H1 (cell line): ENCODE measurements around the gene PPP1R7. TPM values are rescaled to one million over a fixed set of nuclear protein-coding genes. Genes with fewer than 3 reads are reported as not detected.

Source experiments
- CTCF ChIA-PET: fragments of 300-600 bp; sonication (Branson Sonifier 250); formaldehyde crosslinking; loops from one replicate; lab custom pipeline; 2021; ENCODE audit not compliant: partially characterized antibody; lab: Charles Lee
- POLR2A ChIA-PET: fragments of 300-600 bp; sonication (Branson Sonifier 250); formaldehyde crosslinking; loops from one replicate; lab custom pipeline; 2021; ENCODE audit warnings: inconsistent platforms; ENCODE audit not compliant: partially characterized antibody; lab: Charles Lee
- DNase-seq, 2 experiments: peaks; one replicate each; pipeline versions ENCODE4 v3.0.0 to v3.0.0-alpha.2; 2010 to 2022; ENCODE audit warnings: low spot score in 2 of 2, low read depth in 1 of 2, mixed read lengths in 1 of 2
- FAIRE-seq: peaks from 2 replicates; lab custom pipeline; 2011; peaks lifted over from hg19 to GRCh38; lab: Jason Lieb, UNC
- H2AFZ ChIP-seq: 2 replicates; pipeline ENCODE4 v1.8.1; 2012; ENCODE audit warnings: low read length, inconsistent platforms
- H2AK5ac ChIP-seq: 2 replicates; pipeline ENCODE4 v1.6.1; 2013; ENCODE audit warnings: low read depth, low read length
- H2BK120ac ChIP-seq: replicated peaks from 2 replicates; pipeline ENCODE3; 2013; ENCODE audit warnings: low read depth, low read length, inconsistent platforms
- H2BK12ac ChIP-seq: 2 replicates; pipeline ENCODE4 v1.6.1; 2013; ENCODE audit warnings: low read depth, low read length
- H2BK15ac ChIP-seq: 2 replicates; pipeline ENCODE4 v1.6.1; 2013; ENCODE audit warnings: low read length
- H2BK20ac ChIP-seq: 2 replicates; pipeline ENCODE4 v1.6.1; 2013; ENCODE audit warnings: low read length
- H2BK5ac ChIP-seq: 2 replicates; pipeline ENCODE4 v1.6.1; 2013; ENCODE audit warnings: low read depth, low read length
- H3K14ac ChIP-seq: 2 replicates; pipeline ENCODE4 v1.6.1; 2013; ENCODE audit warnings: inconsistent platforms; ENCODE audit not compliant: insufficient read length
- H3K18ac ChIP-seq: 2 replicates; pipeline ENCODE4 v1.6.1; 2013; ENCODE audit warnings: low read length; ENCODE audit errors: extremely low read depth
- H3K23ac ChIP-seq: 2 replicates; pipeline ENCODE4 v1.6.1; 2013; ENCODE audit warnings: inconsistent platforms; ENCODE audit not compliant: insufficient read length
- H3K23me2 ChIP-seq: 2 replicates; pipeline ENCODE4 v1.6.1; 2013; ENCODE audit warnings: low read depth, low read length
- H3K27ac ChIP-seq: 2 replicates; pipeline ENCODE4 v1.6.1; 2011; ENCODE audit warnings: low read depth, low read length, inconsistent platforms
- H3K27me3 ChIP-seq, 4 experiments: replicated peaks in 1 of 4; 1 replicate in 1 of 4; 2 replicates in 3 of 4; pipeline versions ENCODE4 v1.6.1 to v1.8.1; 2011 to 2013; ENCODE audit warnings: low read length in 3 of 4, mild to moderate bottlenecking in 3 of 4, inconsistent platforms in 2 of 4, mixed read lengths in 2 of 4, moderate library complexity in 1 of 4; ENCODE audit not compliant: control insufficient read depth in 3 of 4, insufficient read depth in 3 of 4; ENCODE audit errors: extremely low read depth in 1 of 4
- H3K36me3 ChIP-seq, 4 experiments: 2 replicates each; pipeline versions ENCODE4 v1.6.1 to v1.8.1; 2011 to 2013; ENCODE audit warnings: mild to moderate bottlenecking in 4 of 4, low read length in 3 of 4, moderate library complexity in 2 of 4, control low read depth in 1 of 4, inconsistent platforms in 1 of 4; ENCODE audit not compliant: insufficient read depth in 4 of 4, control insufficient read depth in 2 of 4
- H3K4ac ChIP-seq: replicated peaks from 2 replicates; pipeline ENCODE3; 2013; ENCODE audit warnings: low read length, low read depth, mixed read lengths, inconsistent platforms; ENCODE audit not compliant: insufficient read length
- H3K4me1 ChIP-seq, 4 experiments: replicated peaks in 1 of 4; 1 replicate in 1 of 4; 2 replicates in 3 of 4; pipeline versions ENCODE4 v1.6.1 to v1.8.1; 2011 to 2013; ENCODE audit warnings: low read length in 3 of 4, inconsistent platforms in 2 of 4, mixed read lengths in 1 of 4; ENCODE audit not compliant: insufficient read depth in 4 of 4, control insufficient read depth in 3 of 4
- H3K4me2 ChIP-seq, 2 experiments: 2 replicates each; pipeline versions ENCODE4 v1.6.1 to v1.8.1; 2011 to 2013; ENCODE audit warnings: low read depth in 2 of 2, low read length in 2 of 2, control low read depth in 1 of 2, inconsistent platforms in 1 of 2, mild to moderate bottlenecking in 1 of 2; ENCODE audit not compliant: insufficient read depth in 1 of 2
- H3K4me3 ChIP-seq, 4 experiments: fragments of 200-600, 300-600 bp in 1 of 4; sonication (generic), shearing (Covaris generic), sonication (Bioruptor Twin) in 1 of 4; 2 replicates each; pipeline versions ENCODE4 v1.5.1 to v1.8.1; 2011 to 2016; ENCODE audit warnings: low read length in 4 of 4, low read depth in 3 of 4, control low read depth in 2 of 4, inconsistent platforms in 2 of 4, mild to moderate bottlenecking in 2 of 4, mixed read lengths in 1 of 4, moderate library complexity in 1 of 4; ENCODE audit not compliant: insufficient read depth in 2 of 4; ENCODE audit errors: extremely low read depth in 1 of 4
- H3K56ac ChIP-seq: replicated peaks from 2 replicates; pipeline ENCODE3; 2013; ENCODE audit warnings: low read depth, mild to moderate bottlenecking, mixed read lengths, low read length, inconsistent platforms; ENCODE audit not compliant: insufficient read length
- H3K79me1 ChIP-seq: 2 replicates; pipeline ENCODE4 v1.6.1; 2013; ENCODE audit warnings: low read depth, low read length, control low read depth
- H3K79me2 ChIP-seq, 2 experiments: 2 replicates each; pipeline versions ENCODE4 v1.6.1 to v1.8.1; 2012 to 2013; ENCODE audit warnings: low read length in 2 of 2, mild to moderate bottlenecking in 2 of 2, inconsistent platforms in 1 of 2; ENCODE audit not compliant: insufficient read depth in 2 of 2, control insufficient read depth in 1 of 2
- H3K9ac ChIP-seq, 4 experiments: replicated peaks in 1 of 4; 1 replicate in 1 of 4; 2 replicates in 3 of 4; pipeline versions ENCODE4 v1.6.1 to v1.8.1; 2011 to 2013; ENCODE audit warnings: low read depth in 3 of 4, low read length in 3 of 4, control low read depth in 2 of 4, mild to moderate bottlenecking in 2 of 4, moderate library complexity in 2 of 4, inconsistent platforms in 1 of 4; ENCODE audit errors: extremely low read depth in 1 of 4
- H3K9me3 ChIP-seq, 2 experiments: 2 replicates each; pipeline versions ENCODE4 v1.6.1 to v1.8.1; 2012 to 2013; ENCODE audit warnings: mild to moderate bottlenecking in 2 of 2, moderate library complexity in 2 of 2, control low read depth in 1 of 2, inconsistent platforms in 1 of 2, low read depth in 1 of 2, low read length in 1 of 2, mixed read lengths in 1 of 2; ENCODE audit not compliant: insufficient read depth in 2 of 2
- H4K20me1 ChIP-seq, 2 experiments: replicated peaks in 1 of 2; 2 replicates each; pipeline versions ENCODE3 to v1.8.1; 2011 to 2013; ENCODE audit warnings: inconsistent platforms in 2 of 2, low read length in 2 of 2, mild to moderate bottlenecking in 1 of 2; ENCODE audit not compliant: insufficient read depth in 2 of 2, control insufficient read depth in 1 of 2
- H4K5ac ChIP-seq: 2 replicates; pipeline ENCODE4 v1.6.1; 2013; ENCODE audit warnings: low read length, low read depth, mixed read lengths, inconsistent platforms; ENCODE audit not compliant: insufficient read length
- H4K8ac ChIP-seq: 2 replicates; pipeline ENCODE4 v1.8.0; 2013; ENCODE audit warnings: mild to moderate bottlenecking, moderate library complexity, low read length, inconsistent platforms; ENCODE audit not compliant: insufficient read depth; ENCODE audit errors: extremely low read depth
- H4K91ac ChIP-seq: replicated peaks from 2 replicates; pipeline ENCODE3; 2013; ENCODE audit warnings: low read length, mixed read lengths, inconsistent platforms; ENCODE audit not compliant: insufficient read length
- CBX5 ChIP-seq: fragments of 300-800, 300-1000 bp; sonication (generic); IDR thresholded peaks from 2 replicates; pipeline ENCODE4 v1.7.1; 2016; ENCODE audit warnings: antibody characterized with exemption, low read length, low read depth
- CBX8 ChIP-seq: fragments of 300-800, 300-1000 bp; sonication (generic); IDR thresholded peaks from 2 replicates; pipeline ENCODE4 v1.7.1; 2016; ENCODE audit warnings: low read depth, low read length, borderline replicate concordance
- CTBP2 ChIP-seq: IDR thresholded peaks from 2 replicates; pipeline ENCODE4 v1.7.0; 2011; ENCODE audit warnings: borderline replicate concordance, mild to moderate bottlenecking, moderate library complexity, mixed read lengths, low read length; ENCODE audit not compliant: insufficient read depth, insufficient read length
- EP300 ChIP-seq, 2 experiments: IDR thresholded peaks; 1 replicate in 1 of 2; 2 replicates in 1 of 2; pipeline ENCODE4 v1.6.1; 2011 to 2012; ENCODE audit warnings: low read depth in 2 of 2, low read length in 2 of 2, mild to moderate bottlenecking in 2 of 2, borderline replicate concordance in 1 of 2, inconsistent platforms in 1 of 2, moderate library complexity in 1 of 2
- EZH2 ChIP-seq: fragments of 200-600 bp; sonication (generic); IDR thresholded peaks from 2 replicates; pipeline ENCODE4 v1.7.1; 2012; ENCODE audit warnings: low read depth, mild to moderate bottlenecking, moderate library complexity, low read length, inconsistent platforms; ENCODE audit not compliant: severe bottlenecking
- GABPA ChIP-seq: IDR thresholded peaks from 2 replicates; pipeline ENCODE4 v1.6.1; 2011; ENCODE audit warnings: mild to moderate bottlenecking, low read length, moderate library complexity, borderline replicate concordance; ENCODE audit not compliant: insufficient read depth
- HDAC2 ChIP-seq, 2 experiments: fragments of 300-600 bp in 1 of 2; sonication (generic) in 1 of 2; IDR thresholded peaks; 2 replicates each; pipeline ENCODE4 v1.6.1; 2011 to 2012; ENCODE audit warnings: low read depth in 2 of 2, low read length in 2 of 2, mild to moderate bottlenecking in 2 of 2, moderate library complexity in 2 of 2, borderline replicate concordance in 1 of 2, inconsistent platforms in 1 of 2
- JUN ChIP-seq: IDR thresholded peaks from 2 replicates; pipeline ENCODE4 v1.6.1; 2011; ENCODE audit warnings: low read depth, mild to moderate bottlenecking, improper control_type of control experiment, low read length
- POLR2A ChIP-seq, 2 experiments: IDR thresholded peaks; 1 replicate in 1 of 2; 2 replicates in 1 of 2; pipeline ENCODE4 v1.6.1; 2011; ENCODE audit warnings: low read depth in 2 of 2, low read length in 2 of 2, mild to moderate bottlenecking in 2 of 2; ENCODE audit errors: control extremely low read depth in 1 of 2
- POLR2AphosphoS5 ChIP-seq: IDR thresholded peaks from 2 replicates; pipeline ENCODE4 v1.6.1; 2011; ENCODE audit warnings: low read depth, low read length
- POU5F1 ChIP-seq: IDR thresholded peaks from 2 replicates; pipeline ENCODE4 v1.6.1; 2011; ENCODE audit warnings: low read depth, mild to moderate bottlenecking, low read length, moderate library complexity
- SP1 ChIP-seq: IDR thresholded peaks from 2 replicates; pipeline ENCODE4 v1.6.1; 2011; ENCODE audit warnings: low read depth, low read length
- TBP ChIP-seq: IDR thresholded peaks from 2 replicates; pipeline ENCODE4 v1.6.1; 2011; ENCODE audit warnings: low read depth, low read length, improper control_type of control experiment
- TEAD4 ChIP-seq: IDR thresholded peaks from 2 replicates; pipeline ENCODE4 v1.6.1; 2012; ENCODE audit warnings: low read depth, low read length, inconsistent platforms, mixed read lengths
- WGBS, 2 experiments: shearing (Covaris generic) in 1 of 2; methylation state at CpG; one replicate each; pipeline versions ENCODE4 v1.1.6 to v1.1.7; 2013 to 2015; ENCODE audit warnings: low lambda C conversion rate in 2 of 2, mixed read lengths in 2 of 2, inconsistent platforms in 1 of 2, low coverage in 1 of 2, missing lambda C conversion rate in 1 of 2; ENCODE audit not compliant: insufficient replicate concordance in 2 of 2, insufficient coverage in 1 of 2, insufficient read length in 1 of 2; ENCODE audit errors: extremely low coverage in 1 of 2, missing lambda C conversion rate in 1 of 2; 5-methylcytosine and 5-hydroxymethylcytosine counted together
- polyA plus RNA-seq, 7 experiments: library from polyadenylated mRNA; depleted of rRNA in 3 of 7; stranded (reverse) in 5 of 7; unstranded in 2 of 7; fragments of >200 nt in 5 of 7; fragments of 200-250 nt in 2 of 7; gene quantifications; 1 replicate in 5 of 7; 2 replicates in 1 of 7; 4 replicates in 1 of 7; pipeline versions ENCODE4 v1.2.1 to v1.2.3, GENCODE V29; 2011 to 2013; ENCODE audit warnings: missing spikeins in 2 of 7, mixed read lengths in 2 of 7
- total RNA-seq: library from RNA; stranded (reverse); fragmentation: NEBNext Ultra II Directional; extraction: Animal tissue kit (Norgen Biotek cat#: 25700); gene quantifications from 2 replicates; pipeline ENCODE4 v1.2.1, GENCODE V29; 2021

PPP1R7 gene
- total and polyA plus RNA-seq, 2 of the 8 experiments (the other 6 are each of a cell fraction or from before 2014, with no cell fraction given) = 22.2 to 64.0 TPM

DNA sequence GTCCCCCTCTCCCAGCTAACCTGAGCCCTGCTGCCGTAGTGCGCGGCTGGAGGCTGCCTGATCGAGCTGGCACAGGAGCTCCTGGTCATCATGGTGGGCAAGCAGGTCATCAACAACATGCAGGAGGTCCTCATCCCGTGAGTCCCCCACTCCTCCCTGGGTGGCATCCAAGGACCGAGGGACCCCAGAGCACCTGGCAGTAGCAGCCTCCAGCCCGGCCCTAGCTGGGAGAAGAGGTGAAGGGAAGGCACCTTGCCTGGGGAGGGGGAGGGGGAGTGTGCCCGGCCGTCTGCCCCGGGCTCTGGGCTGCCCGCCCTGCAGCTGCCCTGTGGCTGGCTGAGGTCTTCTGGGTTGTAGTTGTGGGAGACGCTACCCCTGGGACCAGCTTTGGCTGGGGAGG, 64.5 kb downstream of the PPP1R7 start:
- DNase-seq = no peak
- FAIRE-seq = no peak
- no peak for TF ChIP-seq EZH2
- TF ChIP-seq SP1 = no peak
- TF ChIP-seq HDAC2 (IDR thresholded peaks at IDR 0.05; ENCODE audit: borderline replicate concordance in 1 of 2, low read depth in 2 of 2, low read length in 2 of 2) = no peak
- TF ChIP-seq POLR2A (IDR thresholded peaks at IDR 0.05; ENCODE audit: control extremely low read depth in 1 of 2, low read depth in 2 of 2, low read length in 2 of 2) = no peak
- TF ChIP-seq CBX5 = no peak
- TF ChIP-seq TEAD4 = no peak
- no peak for TF ChIP-seq CTBP2
- no peak for TF ChIP-seq GABPA
- no peak for TF ChIP-seq JUN
- TF ChIP-seq TBP = no peak
- no peak for TF ChIP-seq POLR2AphosphoS5
- TF ChIP-seq CBX8 = no peak
- no peak for TF ChIP-seq POU5F1
- no peak for TF ChIP-seq EP300 (IDR thresholded peaks at IDR 0.05; ENCODE audit: borderline replicate concordance in 1 of 2, low read depth in 2 of 2, low read length in 2 of 2)

More for the DNA sequence above, 64.5 kb downstream of the PPP1R7 start:
- no peaks in the 10 kb centered on the region for H3K36me3 ChIP-seq
- H3K18ac ChIP-seq = no peak overlapping the region
- ChIA-PET POLR2A (interaction anchor here (0.8 to 1.4 kb wide), 2 partner anchors 7 to 19 kb away, joined by 3 to 5 read pairs; no protein-coding TSS in a partner anchor), CTCF (interaction anchor here (1.1 to 1.4 kb wide), 3 partner anchors 13 to 177 kb away, joined by 3 read pairs; no protein-coding TSS in a partner anchor)
- no peak overlapping the region for H2BK15ac ChIP-seq
- no peak overlapping the region for H4K5ac ChIP-seq
- no peak overlapping the region for H3K27ac ChIP-seq
- H4K91ac ChIP-seq = no peak overlapping the region
- peaks cover 0 to 20% (median 10%) of the 10 kb centered on the region in 4 experiments; a peak in 6 of 7 replicates for H3K4me1 ChIP-seq
- H2BK5ac ChIP-seq = no peak overlapping the region
- no peak overlapping the region for H2AK5ac ChIP-seq
- no peak overlapping the region for H3K4ac ChIP-seq
- no peaks in the 10 kb centered on the region for H3K27me3 ChIP-seq
- no peaks in the 10 kb centered on the region; a peak in 1 of 4 replicates for H3K79me2 ChIP-seq
- H2BK20ac ChIP-seq = no peak overlapping the region
- H4K20me1 ChIP-seq = no peaks in the 10 kb centered on the region
- H3K23me2 ChIP-seq = peaks cover 7% of the 10 kb centered on the region; the same call in 1 of the 2 replicates
- H3K9me3 ChIP-seq = no peaks in the 10 kb centered on the region
- H2BK120ac ChIP-seq = no peak overlapping the region
- no peak overlapping the region for H2BK12ac ChIP-seq
- no peak overlapping the region for H2AFZ ChIP-seq
- H4K8ac ChIP-seq = no peak overlapping the region
- H3K14ac ChIP-seq = no peak overlapping the region
- H3K4me2 ChIP-seq = no peak overlapping the region
- H3K9ac ChIP-seq = no peak overlapping the region
- WGBS, 2 experiments = 87% methylated on average over 8 of the region's 12 CpGs; no CpG with 5 or more reads in 1 of the 2 experiments
- H3K23ac ChIP-seq = no peak overlapping the region
- no peaks in the 10 kb centered on the region for H3K79me1 ChIP-seq
- no peak overlapping the region for H3K4me3 ChIP-seq
- no peak overlapping the region for H3K56ac ChIP-seq
